ENCODE results near the gene POU6F2.

Gene POU6F2

GRCh38 chr7:39342763-39343162, 365.1 kb downstream of the POU6F2 start:
- H3K9ac ChIP-seq (ENCODE audit: low read depth, low read length, poor library complexity, severe bottlenecking): no peak overlapping the region
- TF ChIP-seq CTCF (conservative IDR thresholded peaks at IDR 0.05; ENCODE audit: low read length) (no peak), EZH2phosphoT487 (IDR thresholded peaks at IDR 0.05; ENCODE audit: borderline replicate concordance) (no peak)
- no peak overlapping the region for H3K4me3 ChIP-seq (ENCODE audit: low read length, poor library complexity, severe bottlenecking)
- H3K36me3 ChIP-seq (ENCODE audit: insufficient read depth, low read length): no peaks in the 10 kb centered on the region
- no peaks in the 10 kb centered on the region for H3K9me2 ChIP-seq (replicated peaks; ENCODE audit: low read depth, low read length)
- no peak overlapping the region for H2AFZ ChIP-seq (ENCODE audit: low read length)
- no peaks in the 10 kb centered on the region for H3F3A ChIP-seq (ENCODE audit: low read depth)
- H3K9me3 ChIP-seq (ENCODE audit: insufficient read depth, low read depth, low read length): no peaks in the 10 kb centered on the region
- no peaks in the 10 kb centered on the region for H3K79me2 ChIP-seq (ENCODE audit: insufficient read depth, low read length)
- H3K27me3 ChIP-seq (ENCODE audit: insufficient read depth, low read length, poor library complexity, severe bottlenecking): no peaks in the 10 kb centered on the region
- H4K20me1 ChIP-seq (ENCODE audit: insufficient read depth, low read length, poor library complexity, severe bottlenecking): no peaks in the 10 kb centered on the region
- H3K4me2 ChIP-seq (ENCODE audit: low read depth, low read length, poor library complexity, severe bottlenecking): no peak overlapping the region
- no peaks in the 10 kb centered on the region for H3K4me1 ChIP-seq (ENCODE audit: insufficient read depth, low read length, poor library complexity, severe bottlenecking)

- no peaks in the 10 kb centered on the region for H3F3A ChIP-seq (ENCODE audit: low read depth)
- H2AFZ ChIP-seq (ENCODE audit: low read length): no peak overlapping the region
- H4K20me1 ChIP-seq (ENCODE audit: insufficient read depth, low read length, poor library complexity, severe bottlenecking): no peaks in the 10 kb centered on the region
- H3K4me2 ChIP-seq (ENCODE audit: low read depth, low read length, poor library complexity, severe bottlenecking): no peak overlapping the region
- H3K79me2 ChIP-seq (ENCODE audit: insufficient read depth, low read length): no peaks in the 10 kb centered on the region
- H3K27me3 ChIP-seq (ENCODE audit: insufficient read depth, low read length, poor library complexity, severe bottlenecking): no peaks in the 10 kb centered on the region
- no peaks in the 10 kb centered on the region for H3K36me3 ChIP-seq (ENCODE audit: insufficient read depth, low read length)
- no peak overlapping the region for H3K9ac ChIP-seq (ENCODE audit: low read depth, low read length, poor library complexity, severe bottlenecking)
- no peaks in the 10 kb centered on the region for H3K9me3 ChIP-seq (ENCODE audit: insufficient read depth, low read depth, low read length)
- H3K9me2 ChIP-seq (replicated peaks; ENCODE audit: low read depth, low read length): no peaks in the 10 kb centered on the region
- H3K4me1 ChIP-seq (ENCODE audit: insufficient read depth, low read length, poor library complexity, severe bottlenecking): no peaks in the 10 kb centered on the region
- H3K4me3 ChIP-seq (ENCODE audit: low read length, poor library complexity, severe bottlenecking): no peak overlapping the region
- TF ChIP-seq CTCF (conservative IDR thresholded peaks at IDR 0.05; ENCODE audit: low read length) (no peak), EZH2phosphoT487 (IDR thresholded peaks at IDR 0.05; ENCODE audit: borderline replicate concordance) (no peak)
Observed at GRCh38 chr7:39349452-39350123, 371.9 kb downstream of the POU6F2 start.

- H3K4me3 ChIP-seq (ENCODE audit: low read length, poor library complexity, severe bottlenecking): no peak overlapping the region
- H3K9ac ChIP-seq (ENCODE audit: low read depth, low read length, poor library complexity, severe bottlenecking): no peak overlapping the region
- H3K9me3 ChIP-seq (ENCODE audit: insufficient read depth, low read depth, low read length): no peaks in the 10 kb centered on the region
- H4K20me1 ChIP-seq (ENCODE audit: insufficient read depth, low read length, poor library complexity, severe bottlenecking): no peaks in the 10 kb centered on the region
- no peaks in the 10 kb centered on the region for H3K79me2 ChIP-seq (ENCODE audit: insufficient read depth, low read length)
- H3K4me1 ChIP-seq (ENCODE audit: insufficient read depth, low read length, poor library complexity, severe bottlenecking): no peaks in the 10 kb centered on the region
- H3K4me2 ChIP-seq (ENCODE audit: low read depth, low read length, poor library complexity, severe bottlenecking): no peak overlapping the region
- H3K9me2 ChIP-seq (replicated peaks; ENCODE audit: low read depth, low read length): no peaks in the 10 kb centered on the region
- no peaks in the 10 kb centered on the region for H3K27me3 ChIP-seq (ENCODE audit: insufficient read depth, low read length, poor library complexity, severe bottlenecking)
- TF ChIP-seq CTCF (conservative IDR thresholded peaks at IDR 0.05; ENCODE audit: low read length) (no peak), EZH2phosphoT487 (IDR thresholded peaks at IDR 0.05; ENCODE audit: borderline replicate concordance) (no peak)
- no peak overlapping the region for H2AFZ ChIP-seq (ENCODE audit: low read length)
- H3F3A ChIP-seq (ENCODE audit: low read depth): no peaks in the 10 kb centered on the region
- no peaks in the 10 kb centered on the region for H3K36me3 ChIP-seq (ENCODE audit: insufficient read depth, low read length)
Observed at GRCh38 chr7:39353615-39354376, 376.1 kb downstream of the POU6F2 start.

Measured in Loucy (cell line).